Stimulated activated memory B cell treated with anti-CD40 and anti-IgM and Interleukin-4, amounts not matched to agents 10 μg/mL and 1 μg/mL and 100 μg/mL, for 72 hours (primary cell): ENCODE measurements around the gene TRIM46.
A peak's percentile ranks its signal among the peaks of the same experiment; 100 is the strongest.
"Not testable (repeated sequence)": the region's sequence is repeated elsewhere in the genome, so short reads cannot be mapped to it uniquely, and the experiment has no call there.

Experiments
- ATAC-seq: fragments of 150-1000 bp; cut with Tn5 transposase; 2 replicates; pipeline ENCODE4 v1.10.0; 2021
- H3K27ac Mint-ChIP-seq: one replicate; pipeline ENCODE4 v1.8.0; 2022; ENCODE audit warnings: mild to moderate bottlenecking, mixed read lengths
- H3K27me3 Mint-ChIP-seq: one replicate; pipeline ENCODE4 v1.8.0; 2022; ENCODE audit warnings: mixed read lengths
- H3K36me3 Mint-ChIP-seq: one replicate; pipeline ENCODE4 v1.8.0; 2022; ENCODE audit warnings: mixed read lengths
- H3K4me1 Mint-ChIP-seq: one replicate; pipeline ENCODE4 v1.8.0; 2022; ENCODE audit warnings: mixed read lengths
- H3K4me3 Mint-ChIP-seq: one replicate; pipeline ENCODE4 v1.8.0; 2022; ENCODE audit warnings: mild to moderate bottlenecking, moderate library complexity, mixed read lengths
- H3K9me3 Mint-ChIP-seq: one replicate; pipeline ENCODE4 v1.8.0; 2022; ENCODE audit warnings: mixed read lengths

TRIM46 gene

GRCh38 chr1:155212051-155212440 is 38.4 kb downstream of the TRIM46 start:
- not testable (repeated sequence) for H3K4me3 Mint-ChIP-seq, ATAC-seq, H3K27ac Mint-ChIP-seq, H3K27me3 Mint-ChIP-seq, H3K9me3 Mint-ChIP-seq
- H3K4me1 Mint-ChIP-seq = peaks cover 32% of the 10 kb centered on the region
- peaks cover 16% of the 10 kb centered on the region for H3K36me3 Mint-ChIP-seq

- H3K27ac Mint-ChIP-seq, ATAC-seq, H3K4me3 Mint-ChIP-seq, H3K27me3 Mint-ChIP-seq, H3K9me3 Mint-ChIP-seq: not testable (repeated sequence)
- Mint-ChIP-seq H3K36me3 (peaks cover 16% of the 10 kb centered on the region), H3K4me1 (peaks cover 17% of the 10 kb centered on the region)
These were observed 41.1 kb downstream of the TRIM46 start for GRCh38 chr1:155214702-155215101.

- H3K4me1 Mint-ChIP-seq = peaks cover 19% of the 10 kb centered on the region
- H3K9me3 Mint-ChIP-seq = no peaks in the 10 kb centered on the region
- no peak overlapping the region for H3K4me3 Mint-ChIP-seq
- ATAC-seq = no peak
- H3K36me3 Mint-ChIP-seq = peaks cover 6% of the 10 kb centered on the region
- H3K27me3 Mint-ChIP-seq = no peaks in the 10 kb centered on the region
- H3K27ac Mint-ChIP-seq = peak overlapping the region; percentile 55
These were observed 45.4 kb downstream of the TRIM46 start for GRCh38 chr1:155218854-155219591.

- Mint-ChIP-seq H3K27ac (peak overlapping the region; percentile 55), H3K4me3 (no peak overlapping the region)
- peak; percentile 37 for ATAC-seq
These were observed 46.0 kb downstream of the TRIM46 start for GRCh38 chr1:155219592-155220031.

GRCh38 chr1:155220211-155220965 is 46.7 kb downstream of the TRIM46 start:
- not testable (repeated sequence) for H3K4me3 Mint-ChIP-seq, H3K9me3 Mint-ChIP-seq, H3K36me3 Mint-ChIP-seq, ATAC-seq, H3K27me3 Mint-ChIP-seq
- peaks cover 30% of the 10 kb centered on the region for H3K4me1 Mint-ChIP-seq
- H3K27ac Mint-ChIP-seq = peak overlapping the region; percentile 55

More at GRCh38 chr1:155219592-155220031, 46.0 kb downstream of the TRIM46 start:
- H3K36me3 Mint-ChIP-seq = peaks cover 6% of the 10 kb centered on the region
- no peaks in the 10 kb centered on the region for H3K9me3 Mint-ChIP-seq
- H3K4me1 Mint-ChIP-seq = peaks cover 25% of the 10 kb centered on the region
- no peaks in the 10 kb centered on the region for H3K27me3 Mint-ChIP-seq

GRCh38 chr1:155223047-155223446 is 49.4 kb downstream of the TRIM46 start:
- Mint-ChIP-seq H3K27me3 (no peaks in the 10 kb centered on the region), H3K4me3 (no peak overlapping the region), H3K27ac (peak overlapping the region; percentile 74), H3K9me3 (no peaks in the 10 kb centered on the region), H3K36me3 (no peaks in the 10 kb centered on the region), H3K4me1 (peaks cover 52% of the 10 kb centered on the region)
- ATAC-seq = no peak

GRCh38 chr1:155225404-155225759 is 51.7 kb downstream of the TRIM46 start:
- not testable (repeated sequence) for H3K9me3 Mint-ChIP-seq, H3K27me3 Mint-ChIP-seq, H3K36me3 Mint-ChIP-seq, ATAC-seq, H3K4me3 Mint-ChIP-seq
- peaks cover 44% of the 10 kb centered on the region for H3K4me1 Mint-ChIP-seq
- H3K27ac Mint-ChIP-seq = peak overlapping the region; percentile 79

- Mint-ChIP-seq H3K4me3 (peak overlapping the region; percentile 87), H3K9me3 (no peaks in the 10 kb centered on the region), H3K36me3 (no peaks in the 10 kb centered on the region), H3K4me1 (peaks cover 44% of the 10 kb centered on the region), H3K27me3 (no peaks in the 10 kb centered on the region), H3K27ac (peak overlapping the region; percentile 79)
- peak; percentile 60 for ATAC-seq
These were observed 52.7 kb downstream of the TRIM46 start for GRCh38 chr1:155226188-155226909.

GRCh38 chr1:155226910-155227260 is 53.2 kb downstream of the TRIM46 start:
- H3K36me3 Mint-ChIP-seq = no peaks in the 10 kb centered on the region
- H3K9me3 Mint-ChIP-seq = no peaks in the 10 kb centered on the region
- peak overlapping the region; percentile 79 for H3K27ac Mint-ChIP-seq
- H3K4me1 Mint-ChIP-seq = peaks cover 44% of the 10 kb centered on the region
- peak overlapping the region; percentile 87 for H3K4me3 Mint-ChIP-seq
- ATAC-seq = peak; percentile 49
- no peaks in the 10 kb centered on the region for H3K27me3 Mint-ChIP-seq

GRCh38 chr1:155227261-155228095 is 53.8 kb downstream of the TRIM46 start:
- no peaks in the 10 kb centered on the region for H3K27me3 Mint-ChIP-seq
- no peaks in the 10 kb centered on the region for H3K36me3 Mint-ChIP-seq
- H3K27ac Mint-ChIP-seq = peak overlapping the region; percentile 79
- ATAC-seq = peak; percentile 97
- H3K9me3 Mint-ChIP-seq = no peaks in the 10 kb centered on the region
- H3K4me3 Mint-ChIP-seq = peak overlapping the region; percentile 87
- H3K4me1 Mint-ChIP-seq = peaks cover 44% of the 10 kb centered on the region

GRCh38 chr1:155228096-155228427 is 54.4 kb downstream of the TRIM46 start:
- Mint-ChIP-seq H3K36me3 (no peaks in the 10 kb centered on the region), H3K27me3 (no peaks in the 10 kb centered on the region), H3K27ac (peak overlapping the region; percentile 79), H3K4me1 (peaks cover 39% of the 10 kb centered on the region), H3K4me3 (peak overlapping the region; percentile 87), H3K9me3 (no peaks in the 10 kb centered on the region)
- no peak for ATAC-seq

GRCh38 chr1:155231302-155231701 is 57.7 kb downstream of the TRIM46 start:
- not testable (repeated sequence) for H3K27me3 Mint-ChIP-seq, H3K27ac Mint-ChIP-seq, ATAC-seq, H3K4me3 Mint-ChIP-seq, H3K36me3 Mint-ChIP-seq, H3K9me3 Mint-ChIP-seq
- peaks cover 14% of the 10 kb centered on the region for H3K4me1 Mint-ChIP-seq

- H3K4me3 Mint-ChIP-seq, H3K4me1 Mint-ChIP-seq, ATAC-seq, H3K27ac Mint-ChIP-seq, H3K27me3 Mint-ChIP-seq, H3K9me3 Mint-ChIP-seq: not testable (repeated sequence)
- peaks cover 19% of the 10 kb centered on the region for H3K36me3 Mint-ChIP-seq
These were observed 58.6 kb downstream of the TRIM46 start for GRCh38 chr1:155232001-155232978.

- not testable (repeated sequence) for H3K27me3 Mint-ChIP-seq, H3K9me3 Mint-ChIP-seq, H3K4me1 Mint-ChIP-seq, H3K27ac Mint-ChIP-seq, H3K4me3 Mint-ChIP-seq
- peaks cover 28% of the 10 kb centered on the region for H3K36me3 Mint-ChIP-seq
- peak; percentile 24 for ATAC-seq
These were observed 59.9 kb downstream of the TRIM46 start for GRCh38 chr1:155233502-155233901.
